SK-N-SH (cell line): Measurements from ENCODE around the gene INSRR. TPM values are rescaled to one million over a fixed set of nuclear protein-coding genes. Genes with fewer than 3 reads are reported as not detected.

Experiments used
- CTCF ChIA-PET: fragments of 300-600, 350-600 bp; formaldehyde crosslinking; extraction: SDS; loops from one replicate; lab custom pipeline; 2021; lab: Yijun Ruan, JAX
- POLR2A ChIA-PET: fragments of 350-600 bp; sonication (Branson Sonifier 250); formaldehyde crosslinking; extraction: SDS; loops from one replicate; lab custom pipeline; 2020; ENCODE audit warnings: antibody characterized with exemption, inconsistent platforms; lab: Yijun Ruan, JAX
- DNase-seq: peaks from one replicate; pipeline ENCODE4 v3.0.0; 2012
- H2AFZ ChIP-seq: fragments of 200-600 bp; sonication (generic); 2 replicates; pipeline ENCODE4 v1.8.1; 2016; ENCODE audit warnings: antibody characterized with exemption, mild to moderate bottlenecking, low read depth
- H3F3A ChIP-seq: fragments of 200-600 bp; sonication (generic); replicated peaks from 2 replicates; pipeline ENCODE3; 2016; ENCODE audit warnings: antibody characterized with exemption, mild to moderate bottlenecking; ENCODE audit not compliant: insufficient read depth
- H3K27ac ChIP-seq, 2 experiments: fragments of 200-500 bp in 1 of 2; fragments of 200-600 bp in 1 of 2; sonication (Bioruptor generic) in 1 of 2; sonication (generic), shearing (Covaris generic) in 1 of 2; 2 replicates each; pipeline versions ENCODE4 v1.5.1 to v1.6.1; 2014 to 2016; ENCODE audit warnings: low read depth in 2 of 2, inconsistent platforms in 1 of 2, low read length in 1 of 2, mild to moderate bottlenecking in 1 of 2, mixed read lengths in 1 of 2
- H3K27me3 ChIP-seq: fragments of 200-600 bp; sonication (generic), shearing (Covaris generic); 2 replicates; pipeline ENCODE4 v1.6.1; 2016; ENCODE audit warnings: mixed run types; ENCODE audit not compliant: insufficient read depth
- H3K36me3 ChIP-seq, 2 experiments: fragments of 200-500 bp in 1 of 2; fragments of 200-600 bp in 1 of 2; sonication (Bioruptor generic) in 1 of 2; sonication (generic) in 1 of 2; replicated peaks in 1 of 2; 2 replicates each; pipeline versions ENCODE3 to v1.5.1; 2014 to 2016; ENCODE audit warnings: low read length in 1 of 2, mild to moderate bottlenecking in 1 of 2; ENCODE audit not compliant: insufficient read depth in 2 of 2, control insufficient read depth in 1 of 2
- H3K4me1 ChIP-seq, 2 experiments: fragments of 200-500 bp in 1 of 2; fragments of 200-600 bp in 1 of 2; sonication (Bioruptor generic) in 1 of 2; sonication (generic), shearing (Covaris generic) in 1 of 2; 2 replicates each; pipeline versions ENCODE4 v1.5.1 to v1.6.1; 2014 to 2016; ENCODE audit warnings: low read depth in 1 of 2, low read length in 1 of 2, mixed run types in 1 of 2; ENCODE audit not compliant: insufficient read depth in 2 of 2, control insufficient read depth in 1 of 2
- H3K4me2 ChIP-seq: fragments of 200-600 bp; sonication (generic), shearing (Covaris generic); 2 replicates; pipeline ENCODE4 v1.6.1; 2017; ENCODE audit warnings: mixed run types
- H3K4me3 ChIP-seq, 2 experiments: fragments of 200-500 bp in 1 of 2; fragments of 200-600 bp in 1 of 2; sonication (Bioruptor generic) in 1 of 2; sonication (generic), shearing (Covaris generic) in 1 of 2; 2 replicates each; pipeline versions ENCODE4 v1.5.1 to v1.8.1; 2014 to 2016; ENCODE audit warnings: low read depth in 2 of 2, inconsistent platforms in 1 of 2, low read length in 1 of 2, mild to moderate bottlenecking in 1 of 2, mixed read lengths in 1 of 2, moderate library complexity in 1 of 2
- H3K79me2 ChIP-seq: fragments of 200-600 bp; sonication (generic); 2 replicates; pipeline ENCODE4 v1.8.1; 2017; ENCODE audit warnings: mild to moderate bottlenecking; ENCODE audit not compliant: insufficient read depth
- H3K9ac ChIP-seq: fragments of 200-600 bp; sonication (generic); 2 replicates; pipeline ENCODE4 v1.6.1; 2017; ENCODE audit warnings: mixed run types
- H3K9me2 ChIP-seq: fragments of 200-600 bp; sonication (generic); 2 replicates; pipeline ENCODE4 v1.6.1; 2017; ENCODE audit warnings: mixed run types
- H3K9me3 ChIP-seq: fragments of 200-600 bp; sonication (generic); 2 replicates; pipeline ENCODE4 v1.6.1; 2017; ENCODE audit warnings: mixed run types, mild to moderate bottlenecking, moderate library complexity
- H4K20me1 ChIP-seq: fragments of 200-600 bp; sonication (generic); 2 replicates; pipeline ENCODE4 v1.6.1; 2017; ENCODE audit warnings: mild to moderate bottlenecking, mixed run types; ENCODE audit not compliant: insufficient read depth
- CHD2 ChIP-seq: fragments of 150-350 bp; IDR thresholded peaks from 2 replicates; pipeline ENCODE4 v1.6.1; 2018; ENCODE audit warnings: low read length; ENCODE audit not compliant: partially characterized antibody
- ELF1 ChIP-seq: IDR thresholded peaks from 2 replicates; pipeline ENCODE4 v1.4.0; 2012
- GATA2 ChIP-seq: sonication (generic); formaldehyde crosslinking; IDR thresholded peaks from 2 replicates; pipeline ENCODE4 v1.5.0; 2020; ENCODE audit warnings: mild to moderate bottlenecking, missing genetic modification reagents
- POLR2AphosphoS5 ChIP-seq: IDR thresholded peaks from 2 replicates; pipeline ENCODE4 v1.6.1; 2012; ENCODE audit warnings: low read depth, low read length
- RCOR1 ChIP-seq: fragments of 150-350 bp; IDR thresholded peaks from 2 replicates; pipeline ENCODE4 v1.6.1; 2017; ENCODE audit warnings: antibody characterized with exemption, low read length
- RFX5 ChIP-seq: IDR thresholded peaks from 2 replicates; pipeline ENCODE4 v1.6.1; 2012; ENCODE audit warnings: mild to moderate bottlenecking, improper control_type of control experiment, low read length
- SIN3A ChIP-seq: IDR thresholded peaks from 2 replicates; pipeline ENCODE4 v1.6.1; 2012; ENCODE audit warnings: low read depth, mild to moderate bottlenecking, low read length, moderate library complexity, borderline replicate concordance
- TCF12 ChIP-seq: IDR thresholded peaks from 2 replicates; pipeline ENCODE4 v1.4.0; 2012
- USF2 ChIP-seq: fragments of 150-350 bp; IDR thresholded peaks from 2 replicates; pipeline ENCODE4 v1.6.1; 2017; ENCODE audit warnings: antibody characterized with exemption, low read length, low read depth, borderline replicate concordance
- ZBTB33 ChIP-seq: IDR thresholded peaks from 2 replicates; pipeline ENCODE4 v1.4.0; 2012; ENCODE audit warnings: low read depth, borderline replicate concordance
- WGBS: methylation state at CpG from one replicate; pipeline ENCODE4 v1.1.6; 2017; ENCODE audit warnings: low lambda C conversion rate; 5-methylcytosine and 5-hydroxymethylcytosine counted together
- polyA plus RNA-seq, 3 experiments: library from polyadenylated mRNA; depleted of rRNA; stranded (reverse); fragments of >200 nt; gene quantifications; 2 replicates each; pipeline ENCODE4 v1.2.3, GENCODE V29; 2012

INSRR gene
- polyA plus RNA-seq, 1 of the 3 experiments (the other 2 are of a cell fraction): 0.20 TPM

- no peak overlapping the region for H3K4me3 ChIP-seq
- WGBS: 46% methylated on average over 3 of the region's 3 CpGs
- peak overlapping the region in 1 of 2 experiments; percentile 4; a peak in 1 of 4 replicates for H3K27ac ChIP-seq
- no peak overlapping the region for H3K4me2 ChIP-seq
- no peaks in the 10 kb centered on the region for H3K79me2 ChIP-seq
- H3K36me3 ChIP-seq: no peaks in the 10 kb centered on the region
- no peaks in the 10 kb centered on the region for H3K9me3 ChIP-seq
- H3K9ac ChIP-seq: no peak overlapping the region
- H2AFZ ChIP-seq: no peak overlapping the region
- H3K9me2 ChIP-seq: no peaks in the 10 kb centered on the region
- peaks cover 0 to 50% of the 10 kb centered on the region in 2 experiments; a peak in 1 of 4 replicates for H3K4me1 ChIP-seq
- CTCF ChIA-PET: interaction anchor here (1.2 to 21.6 kb wide), 11 partner anchors 20 to 197 kb away, joined by 3 to 455 read pairs (median 114); partner anchors contain the start of genes INSRR, ISG20L2, METTL25B and MRPL24
- POLR2A ChIA-PET: interaction anchor here (0.8 to 2.9 kb wide), 2 partner anchors 27 to 86 kb away, joined by 4 to 27 read pairs; partner anchors contain the start of genes INSRR and NTRK1
- no peak for TF ChIP-seq SIN3A
- TF ChIP-seq USF2: no peak
- no peak for TF ChIP-seq ELF1
- TF ChIP-seq TCF12: no peak
- TF ChIP-seq CHD2: no peak
- no peak for TF ChIP-seq ZBTB33
- TF ChIP-seq RCOR1: no peak
- H3F3A ChIP-seq: peaks cover 16% of the 10 kb centered on the region
- DNase-seq: peak; percentile 44
- H4K20me1 ChIP-seq: no peaks in the 10 kb centered on the region
- no peaks in the 10 kb centered on the region; the same call in 1 of the 2 replicates for H3K27me3 ChIP-seq
These were observed 28.4 kb upstream of the INSRR start for GRCh38 chr1:156887317-156887716.

- no peak for TF ChIP-seq POLR2AphosphoS5
- no peak for TF ChIP-seq RFX5
- no peak for TF ChIP-seq ELF1
- peak; percentile 53 for TF ChIP-seq GATA2 (CRISPR knock-in tag)
- H3K27me3 ChIP-seq: no peaks in the 10 kb centered on the region; the same call in 1 of the 2 replicates
These were observed 27.8 kb upstream of the INSRR start for GRCh38 chr1:156886583-156887281.

More at GRCh38 chr1:156886583-156887281, 27.8 kb upstream of the INSRR start:
- Histone ChIP-seq H3K4me1 (peaks cover 0 to 56% of the 10 kb centered on the region in 2 experiments; a peak in 1 of 4 replicates), H3K9me2 (no peaks in the 10 kb centered on the region), H3K27ac (peak overlapping the region in 1 of 2 experiments; percentile 16; a peak in 1 of 4 replicates), H3K79me2 (no peaks in the 10 kb centered on the region), H3K36me3 (no peaks in the 10 kb centered on the region), H2AFZ (no peak overlapping the region), H3K9ac (no peak overlapping the region), H3K4me3 (no peak overlapping the region), H3F3A (peaks cover 15% of the 10 kb centered on the region), H3K4me2 (no peak overlapping the region), H4K20me1 (no peaks in the 10 kb centered on the region), H3K9me3 (no peaks in the 10 kb centered on the region)
- ChIA-PET POLR2A (interaction anchor here (1.0 to 2.9 kb wide), 2 partner anchors 26 to 29 kb away, joined by 3 to 27 read pairs; partner anchors contain the start of genes INSRR and NTRK1), CTCF (interaction anchor here (1.0 to 21.6 kb wide), 12 partner anchors 20 to 196 kb away, joined by 3 to 455 read pairs (median 60); partner anchors contain the start of genes INSRR, ISG20L2, METTL25B and MRPL24)
- DNase-seq: peak; percentile 64
- 62% methylated on average over 6 of the region's 6 CpGs for WGBS
